Measurements from ENCODE around the gene KCNG2.

The KCNG2 gene

GRCh38 chr18:79765491-79766245 is 32.1 kb upstream of the KCNG2 start:
- in situ Hi-C loops (cut with MboI; ENCODE audit: low pct_unique_long_range_greater_than_20kb, low sequenced_read_pairs): no loop called here
- DNase-seq: no peak

GRCh38 chr18:79766308-79766707 is 31.4 kb upstream of the KCNG2 start:
- in situ Hi-C loops (cut with MboI; ENCODE audit: low pct_unique_long_range_greater_than_20kb, low sequenced_read_pairs): no loop called here
- DNase-seq: no peak

GRCh38 chr18:79768745-79769144 is 29.0 kb upstream of the KCNG2 start:
- no peak for DNase-seq
- in situ Hi-C loops (cut with MboI; ENCODE audit: low pct_unique_long_range_greater_than_20kb, low sequenced_read_pairs): no loop called here

DNA sequence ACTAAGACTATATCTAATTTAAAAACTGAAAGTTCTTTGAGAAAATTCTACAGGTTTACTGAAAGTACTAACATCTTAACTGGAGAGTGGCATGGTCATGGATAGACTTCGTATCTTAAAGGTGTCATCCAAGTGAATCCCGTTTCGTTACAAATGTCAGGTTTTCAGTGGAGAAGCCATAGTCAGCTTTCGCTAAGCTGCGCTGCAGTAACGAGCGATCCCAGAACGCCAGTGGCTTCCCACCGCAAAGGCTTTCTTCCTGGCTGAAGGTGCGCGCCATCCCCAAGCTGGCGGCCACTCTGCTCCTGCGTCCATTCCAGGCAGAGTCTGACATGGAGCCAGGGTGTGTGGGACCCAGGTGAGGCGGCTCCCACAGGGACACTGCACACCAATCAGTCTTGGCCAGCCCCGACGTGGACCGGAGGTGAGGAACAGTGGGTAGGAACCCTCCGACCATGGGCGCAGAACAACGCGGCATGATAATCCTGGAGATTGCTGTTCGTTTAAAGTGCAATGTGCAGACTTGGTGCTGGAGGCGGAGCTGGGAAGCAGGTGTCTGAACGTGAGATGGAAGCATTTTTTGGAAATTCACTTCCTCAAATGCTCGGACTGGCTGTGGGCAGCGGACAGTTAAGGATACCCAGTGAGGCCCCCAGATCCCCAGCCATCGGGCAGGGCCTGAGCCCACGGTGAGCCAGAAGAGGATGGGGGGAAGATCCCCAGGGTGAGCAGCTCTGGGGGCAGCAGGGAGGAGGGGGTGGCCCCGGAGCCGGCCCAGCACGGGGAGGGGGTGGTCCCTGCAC is 27.8 kb upstream of the KCNG2 start:
- no peak for DNase-seq
- in situ Hi-C loops (cut with MboI; ENCODE audit: low pct_unique_long_range_greater_than_20kb, low sequenced_read_pairs): no loop called here

DNA sequence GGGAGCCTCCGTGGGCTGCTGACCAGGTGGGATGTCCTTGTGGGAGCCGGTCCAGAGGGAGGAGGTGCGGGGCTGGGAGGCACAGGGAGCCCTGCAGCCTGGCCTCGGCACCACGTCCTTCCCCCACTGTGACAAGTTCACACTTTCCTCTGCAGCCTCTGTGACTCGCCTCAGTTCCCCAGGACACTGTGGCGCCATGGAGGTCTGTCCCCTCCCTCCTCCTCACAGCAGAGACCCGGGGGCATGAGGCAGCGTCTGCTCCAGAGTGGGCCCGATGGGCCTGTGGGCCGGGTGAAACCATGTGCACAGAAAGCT is 27.3 kb upstream of the KCNG2 start:
- in situ Hi-C loops (cut with MboI; ENCODE audit: low pct_unique_long_range_greater_than_20kb, low sequenced_read_pairs): no loop called here
- DNase-seq: no peak

DNA sequence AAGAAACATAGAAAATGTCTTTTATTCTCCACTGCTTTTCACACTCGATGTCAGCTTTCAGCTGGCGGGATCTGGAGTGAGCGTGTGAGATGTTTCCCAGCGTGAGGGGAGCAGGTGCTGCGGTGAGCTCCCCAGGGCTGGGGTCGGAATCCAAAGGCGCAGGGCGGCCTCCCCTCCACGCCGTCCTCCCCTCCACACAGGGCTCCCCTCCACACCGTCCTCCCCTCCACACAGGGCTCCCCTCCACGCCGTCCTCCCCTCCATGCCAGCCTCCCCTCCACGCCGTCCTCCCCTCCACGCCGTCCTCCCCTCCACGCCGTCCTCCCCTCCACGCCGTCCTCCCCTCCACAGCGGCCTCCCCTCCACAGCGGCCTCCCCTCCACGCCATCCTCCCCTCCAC is 26.9 kb upstream of the KCNG2 start:
- no peak for DNase-seq
- in situ Hi-C loops (cut with MboI; ENCODE audit: low pct_unique_long_range_greater_than_20kb, low sequenced_read_pairs): no loop called here

GRCh38 chr18:79771446-79772107 is 26.2 kb upstream of the KCNG2 start:
- in situ Hi-C loops (cut with MboI; ENCODE audit: low pct_unique_long_range_greater_than_20kb, low sequenced_read_pairs): no loop called here
- DNase-seq: no peak

DNA sequence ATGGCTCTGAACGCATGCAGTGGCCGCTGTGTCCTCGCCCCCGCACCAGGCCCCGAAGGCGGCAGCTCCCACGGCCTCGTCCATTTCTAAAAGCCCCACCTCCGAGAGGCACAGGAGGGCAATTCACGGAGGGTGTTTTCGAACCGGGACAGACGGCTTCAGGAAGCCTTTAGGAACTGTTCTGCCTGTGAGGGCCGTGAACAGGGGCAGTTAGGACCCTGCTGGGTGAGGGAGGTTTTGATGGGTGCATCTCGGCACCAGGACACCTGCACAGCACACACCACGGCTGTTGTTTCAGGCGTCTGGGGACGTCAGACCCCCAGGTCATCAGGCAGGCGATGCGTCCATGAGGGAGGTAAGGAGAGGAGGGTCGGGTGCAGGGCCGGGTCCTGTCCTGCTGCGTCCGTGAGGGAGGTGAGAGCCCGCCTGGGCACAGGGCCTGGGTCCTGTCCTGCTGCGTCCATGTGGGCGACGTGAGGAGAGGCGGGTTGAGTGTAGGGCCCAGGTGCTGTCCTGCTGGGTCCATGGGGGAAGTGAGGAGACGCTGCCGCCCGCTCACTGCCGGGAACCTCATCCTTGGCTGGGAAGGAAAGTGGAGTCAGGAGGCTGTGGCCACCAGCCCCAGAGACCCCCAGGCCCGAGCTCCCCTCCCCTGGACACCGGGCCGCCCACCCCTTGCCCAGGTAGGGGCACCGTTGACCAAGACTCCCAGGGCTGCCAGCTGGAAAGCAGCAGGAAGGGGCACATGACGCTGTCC is 25.5 kb upstream of the KCNG2 start:
- in situ Hi-C loops (cut with MboI; ENCODE audit: low pct_unique_long_range_greater_than_20kb, low sequenced_read_pairs): no loop called here
- DNase-seq: no peak

- in situ Hi-C loops (cut with MboI; ENCODE audit: low pct_unique_long_range_greater_than_20kb, low sequenced_read_pairs): no loop called here
- DNase-seq: no peak
These were observed 24.7 kb upstream of the KCNG2 start for GRCh38 chr18:79772865-79773696.

GRCh38 chr18:79774111-79774510 is 23.6 kb upstream of the KCNG2 start:
- in situ Hi-C loops (cut with MboI; ENCODE audit: low pct_unique_long_range_greater_than_20kb, low sequenced_read_pairs): no loop called here

GRCh38 chr18:79775441-79776221 is 22.1 kb upstream of the KCNG2 start:
- in situ Hi-C loops (cut with MboI; ENCODE audit: low pct_unique_long_range_greater_than_20kb, low sequenced_read_pairs): no loop called here
- DNase-seq: no peak

More at GRCh38 chr18:79774111-79774510, 23.6 kb upstream of the KCNG2 start:
- no peak for DNase-seq

- in situ Hi-C loops (cut with MboI; ENCODE audit: low pct_unique_long_range_greater_than_20kb, low sequenced_read_pairs): no loop called here
- no peak for DNase-seq
These were observed 21.1 kb upstream of the KCNG2 start for GRCh38 chr18:79776674-79777073.

DNA sequence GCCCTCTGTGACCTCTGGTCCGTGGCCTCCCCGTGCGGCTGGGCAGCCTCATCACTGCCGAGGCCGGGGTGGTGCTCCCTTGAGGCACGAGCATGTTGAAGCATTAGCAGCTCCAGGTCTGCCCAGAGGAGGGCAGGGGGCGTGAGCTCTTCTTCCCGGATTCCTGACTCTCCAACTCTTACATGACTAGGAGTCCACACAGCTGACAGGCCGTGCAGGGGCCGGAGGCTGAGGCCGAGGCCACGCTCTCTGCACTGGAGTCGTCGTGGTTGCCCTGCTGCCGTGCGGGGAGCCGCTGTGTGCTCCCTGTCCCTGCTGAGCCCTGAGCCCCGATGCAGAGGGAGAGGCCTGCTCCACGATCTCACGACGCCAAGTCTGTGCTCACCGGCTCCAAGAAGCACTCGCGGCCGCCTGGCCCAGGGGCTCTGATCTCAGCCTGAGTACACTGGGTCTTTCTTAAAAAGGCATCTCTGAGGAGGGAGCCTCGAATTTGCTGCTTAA is 19.4 kb upstream of the KCNG2 start:
- in situ Hi-C loops (cut with MboI; ENCODE audit: low pct_unique_long_range_greater_than_20kb, low sequenced_read_pairs): no loop called here
- DNase-seq: no peak

DNA sequence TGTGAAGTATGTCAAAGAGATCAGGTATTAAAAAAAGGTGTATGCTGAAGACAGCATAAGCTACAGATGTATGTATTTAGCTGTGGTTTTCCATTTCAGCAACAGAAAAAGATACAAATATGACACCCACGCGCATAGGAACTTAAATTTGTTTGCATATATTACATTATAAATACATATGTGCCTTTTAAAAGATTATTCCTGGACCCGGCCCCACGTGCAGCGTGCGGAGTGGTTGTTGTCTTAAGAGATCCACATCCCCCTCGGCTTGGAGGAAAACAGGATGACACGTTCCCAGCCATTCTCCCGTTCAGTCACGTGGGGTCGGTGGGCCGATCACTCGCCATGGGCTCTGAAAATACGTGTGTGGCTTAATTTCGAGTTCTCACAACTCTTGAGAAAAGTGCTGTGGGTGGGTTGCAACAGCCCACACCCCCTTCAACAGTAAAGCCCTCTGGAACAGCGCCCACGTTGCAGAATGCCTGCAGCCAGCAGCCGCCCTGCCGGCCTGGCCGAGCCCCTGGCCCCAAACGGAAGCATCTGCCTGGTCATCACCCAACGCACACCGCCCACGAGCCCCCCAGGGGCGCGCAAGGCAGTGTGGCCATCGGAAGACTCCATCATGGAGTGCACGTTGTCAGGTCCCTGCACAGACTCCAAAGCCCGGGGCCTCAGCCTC is 18.6 kb upstream of the KCNG2 start:
- no peak for DNase-seq
- in situ Hi-C loops (cut with MboI; ENCODE audit: low pct_unique_long_range_greater_than_20kb, low sequenced_read_pairs): no loop called here

DNA sequence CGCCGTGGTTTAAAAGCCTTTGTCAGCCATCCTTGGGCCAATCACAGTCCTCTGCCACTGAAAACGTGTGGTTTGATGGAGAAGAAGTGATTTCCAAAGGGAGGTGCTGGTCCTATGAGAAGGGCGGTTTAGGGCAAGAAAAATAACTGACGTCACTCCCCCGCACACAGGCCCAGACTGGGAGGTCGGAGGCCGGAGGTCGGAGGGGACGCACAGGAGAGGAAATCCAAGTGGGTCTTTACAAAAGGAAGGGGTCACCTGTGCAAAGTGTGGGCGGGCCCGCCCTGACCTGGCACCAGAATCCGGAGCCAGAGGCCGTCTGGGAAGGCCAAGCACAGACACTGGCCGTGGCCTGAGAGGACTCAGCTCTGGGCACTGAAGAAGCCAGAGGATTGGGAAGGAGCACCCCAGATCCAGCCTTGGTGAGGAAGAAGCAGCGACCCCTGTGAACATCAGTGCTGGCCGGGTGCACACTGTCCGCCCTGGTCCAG is 18.0 kb upstream of the KCNG2 start:
- in situ Hi-C loops (cut with MboI; ENCODE audit: low pct_unique_long_range_greater_than_20kb, low sequenced_read_pairs): no loop called here

GRCh38 chr18:79780547-79780946 is 17.2 kb upstream of the KCNG2 start:
- DNase-seq: no peak
- in situ Hi-C loops (cut with MboI; ENCODE audit: low pct_unique_long_range_greater_than_20kb, low sequenced_read_pairs): no loop called here

More for the DNA sequence above, 18.0 kb upstream of the KCNG2 start:
- DNase-seq: no peak

- DNase-seq: no peak
- in situ Hi-C loops (cut with MboI; ENCODE audit: low pct_unique_long_range_greater_than_20kb, low sequenced_read_pairs): no loop called here
These were observed 16.3 kb upstream of the KCNG2 start for GRCh38 chr18:79781331-79781941.
